HG03175 (cell line): Measurements from ENCODE around the gene PER2.
A peak's percentile ranks its signal among the peaks of the same experiment; 100 is the strongest.
"Not testable (repeated sequence)": the region's sequence is repeated elsewhere in the genome, so short reads cannot be mapped to it uniquely, and the experiment has no call there.

Experiments used
- ATAC-seq: cut with Tn5 transposase; IDR thresholded peaks from one replicate; pipeline ENCODE4 v1.9.1; 2021; ENCODE audit warnings: mild to moderate bottlenecking, moderate library complexity; ENCODE audit not compliant: unreplicated experiment

PER2 gene

DNA sequence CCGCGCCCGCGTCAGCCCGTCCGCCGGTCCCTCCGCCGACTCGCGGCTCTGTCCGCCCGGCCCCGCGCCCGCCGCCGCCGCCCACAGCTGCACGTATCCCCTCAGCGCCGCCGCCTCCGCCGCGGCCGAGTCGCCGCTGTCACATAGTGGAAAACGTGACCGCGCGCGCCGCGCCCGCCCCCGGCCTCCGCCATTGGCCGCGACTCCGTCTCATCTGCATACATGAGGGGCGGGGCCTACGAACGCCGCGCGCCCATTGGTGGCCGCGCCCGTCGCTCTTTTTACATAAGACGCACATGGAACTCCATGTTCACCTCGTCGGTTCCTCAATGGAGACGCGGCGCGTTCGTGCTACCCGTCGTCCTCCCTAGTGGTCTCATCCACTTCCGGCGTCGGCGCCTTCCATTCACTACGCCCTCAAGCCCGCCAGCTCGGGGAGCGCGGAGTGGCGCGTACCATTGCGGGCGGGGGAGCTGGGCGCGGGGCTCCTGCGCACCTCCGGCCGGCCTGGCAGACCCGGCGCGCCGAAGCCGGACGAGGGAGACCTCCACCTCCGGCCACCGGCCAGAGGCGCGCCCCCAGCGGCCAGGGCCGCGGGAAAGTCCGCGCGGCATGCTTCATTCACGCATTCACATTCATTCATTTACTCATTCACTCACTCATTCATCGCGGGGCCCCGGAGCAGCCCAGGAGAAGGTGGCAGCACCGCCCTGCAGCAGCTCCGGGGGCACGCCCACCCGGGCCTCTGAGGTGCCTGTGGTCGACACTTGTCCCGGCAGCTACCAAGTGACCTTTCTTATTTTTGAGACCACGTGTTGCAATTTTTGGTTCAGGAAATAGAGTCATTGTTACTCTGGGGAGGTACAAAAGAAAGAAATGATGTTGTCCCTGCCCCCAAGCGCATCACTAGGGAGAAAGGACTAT lies 502 bp upstream of the PER2 start:
- peak; percentile 88 for ATAC-seq

DNA sequence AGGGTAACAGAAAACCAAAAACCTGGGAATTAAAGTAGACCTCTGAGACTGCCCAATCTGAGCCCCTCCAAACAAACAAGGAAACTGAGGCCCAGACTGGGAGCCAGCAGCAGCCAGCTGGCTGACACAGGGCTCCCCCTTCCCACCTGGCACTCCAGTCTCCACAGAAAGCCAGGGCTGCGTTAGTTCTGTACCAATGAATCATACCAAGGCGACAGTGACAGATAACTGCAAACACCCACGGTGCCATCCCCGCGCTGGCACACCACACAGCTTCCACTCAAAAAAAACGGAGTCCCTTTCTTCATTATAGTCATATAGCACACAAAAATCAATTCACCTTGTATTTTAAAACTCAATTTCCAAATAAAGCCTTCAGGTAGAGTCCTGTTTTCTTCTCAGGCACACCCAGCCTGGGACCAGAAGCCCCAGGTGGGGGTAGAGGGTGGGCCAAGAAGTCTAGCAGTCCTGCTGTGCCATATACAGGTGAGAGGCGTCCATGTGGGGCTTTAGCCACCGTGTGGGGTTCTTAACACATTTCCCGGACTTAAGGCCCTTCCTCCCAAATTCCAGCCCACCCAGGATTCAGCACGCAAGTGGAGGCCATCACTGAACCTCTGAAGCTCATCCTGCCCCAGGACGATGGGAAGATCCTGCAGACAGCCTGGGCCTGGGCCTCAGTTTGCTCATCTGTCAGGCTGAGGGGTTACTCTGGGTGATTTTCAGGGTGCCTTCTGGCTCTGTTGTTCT lies 1.2 kb downstream of the PER2 start:
- no peak for ATAC-seq

GRCh38 chr2:238286551-238286950 lies 1.9 kb downstream of the PER2 start:
- no peak for ATAC-seq

DNA sequence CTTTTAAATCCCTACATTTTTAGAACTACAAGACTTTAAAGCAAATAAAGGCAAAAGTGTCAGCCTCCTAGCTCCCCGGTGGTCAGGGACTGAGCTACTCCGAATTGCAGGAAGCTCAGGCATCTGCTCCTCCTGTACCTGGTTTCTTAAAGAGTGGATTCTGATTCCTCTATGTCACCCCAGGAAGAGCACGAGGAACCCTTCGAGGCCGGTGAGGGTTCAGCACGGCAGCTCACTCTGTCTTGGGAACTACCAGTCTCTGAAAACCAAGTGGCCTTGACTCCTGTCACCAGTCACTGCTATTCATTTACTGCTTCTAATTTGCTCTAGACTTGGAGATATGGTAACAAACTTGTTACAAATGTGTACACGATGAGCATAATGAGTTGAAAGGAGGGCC lies 2.3 kb downstream of the PER2 start:
- no peak for ATAC-seq

- ATAC-seq, result no peak
Measured at GRCh38 chr2:238285653-238286082, 2.7 kb downstream of the PER2 start.

DNA sequence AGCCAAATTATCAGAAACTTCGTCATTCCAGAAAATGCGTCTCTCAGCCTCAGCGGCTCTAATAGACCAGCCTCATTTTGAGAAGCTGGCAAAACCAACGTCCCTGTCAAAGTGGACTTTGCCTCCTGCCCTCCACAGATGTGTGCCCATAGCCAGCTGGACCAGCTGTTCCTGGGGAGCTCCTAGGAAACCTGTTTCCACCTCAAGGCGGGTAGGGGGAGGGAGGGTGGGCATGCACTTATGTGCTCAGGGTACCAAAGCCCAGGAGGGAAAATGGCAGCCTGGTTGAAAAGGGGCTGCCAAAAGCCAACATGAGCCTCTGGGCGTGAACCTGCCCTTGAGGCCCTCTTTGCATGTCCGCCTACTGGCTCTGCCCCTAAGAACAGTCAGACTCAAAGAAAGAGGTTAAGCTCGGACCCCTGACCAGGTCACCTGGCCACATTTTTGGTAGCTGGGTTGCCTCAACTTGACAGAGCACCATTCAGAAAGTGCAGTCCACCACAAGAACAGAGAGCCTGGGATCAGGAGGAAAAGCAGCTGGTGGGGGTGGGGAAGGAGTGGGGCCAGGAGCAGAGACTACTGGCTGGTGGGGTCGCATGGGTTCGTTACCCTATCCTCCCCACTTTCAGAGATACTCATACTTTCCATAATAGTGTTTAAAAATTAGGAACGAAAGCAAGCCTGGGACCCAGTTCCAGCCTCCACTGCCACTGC lies 3.5 kb downstream of the PER2 start:
- no peak for ATAC-seq

DNA sequence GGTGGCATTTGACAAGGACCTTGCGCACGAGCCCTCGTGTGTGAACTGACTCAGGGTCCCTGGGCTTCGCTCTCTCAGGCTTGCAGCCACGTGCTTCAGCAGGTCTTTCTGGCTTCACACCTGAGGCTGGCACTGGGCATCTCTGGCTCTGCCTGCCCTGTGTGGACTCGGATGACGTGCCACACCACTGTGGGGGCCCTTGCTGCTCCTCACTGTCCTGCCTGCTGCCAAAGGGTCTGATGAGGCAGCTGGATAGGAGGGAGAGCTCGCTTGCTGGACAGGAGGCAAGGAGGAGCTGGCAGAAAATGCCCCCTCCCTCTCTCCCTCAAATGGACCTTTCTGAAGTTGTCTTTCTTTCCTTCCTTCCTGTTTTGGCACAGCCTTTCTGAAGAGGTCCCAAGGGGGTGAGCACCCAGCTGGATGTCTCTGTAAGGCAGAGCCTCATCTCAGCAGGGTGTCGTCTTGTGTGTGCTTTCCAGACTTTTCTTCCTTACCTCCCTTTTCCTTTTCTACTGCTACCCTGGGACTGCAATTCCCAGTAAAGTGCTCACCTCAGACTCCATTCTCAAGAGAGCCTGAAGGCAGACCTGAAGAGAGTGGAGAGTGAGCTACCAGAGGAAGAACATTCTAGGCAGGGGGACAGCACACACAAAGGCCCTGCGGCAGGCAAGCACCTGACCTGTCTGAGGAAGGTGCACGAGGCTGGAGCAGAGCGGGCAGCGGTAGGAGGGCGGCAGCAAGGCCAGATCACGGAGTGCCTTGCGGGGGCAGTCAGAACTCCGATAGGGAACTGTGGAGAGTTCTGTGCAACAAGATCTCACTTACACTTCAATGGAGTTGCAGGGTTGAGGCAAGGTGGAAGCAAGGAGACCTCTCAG lies 5.3 kb downstream of the PER2 start:
- ATAC-seq, result no peak

DNA sequence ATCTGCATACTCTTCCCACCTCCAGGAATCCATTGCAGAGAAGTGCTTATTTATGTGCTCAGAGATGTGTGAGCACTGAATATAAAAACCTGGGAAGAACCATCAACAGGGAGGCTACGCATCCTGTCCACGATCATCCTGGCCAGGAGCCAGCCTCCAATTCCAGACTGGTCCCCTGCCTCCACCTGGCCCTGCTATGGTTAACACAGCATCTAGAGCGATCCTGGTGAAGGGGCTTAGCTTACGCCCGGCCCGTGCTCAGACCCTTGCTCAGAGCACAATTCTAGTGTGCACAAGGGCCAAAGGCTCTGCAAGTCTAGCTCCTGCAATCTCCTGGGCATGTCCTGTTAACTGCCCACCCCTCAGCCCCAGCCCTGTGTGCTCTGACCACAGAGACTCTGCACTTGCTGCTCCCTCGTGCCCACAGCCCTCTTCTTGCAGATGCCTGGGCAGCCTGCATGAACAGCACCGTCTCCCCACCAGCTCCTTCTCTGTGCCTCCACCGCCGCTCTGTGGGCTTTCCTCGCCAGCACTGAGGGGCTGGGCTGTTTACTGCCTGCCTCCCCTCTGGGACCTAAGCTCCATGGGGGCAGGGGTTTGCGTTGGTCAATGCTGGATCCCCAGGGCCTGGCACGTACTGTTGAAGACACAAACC lies 6.5 kb downstream of the PER2 start:
- ATAC-seq, result no peak

- ATAC-seq, result no peak
Measured at GRCh38 chr2:238280083-238280825, 8.2 kb downstream of the PER2 start.

- ATAC-seq, result no peak
Measured at GRCh38 chr2:238279324-238279682, 9.1 kb downstream of the PER2 start.

DNA sequence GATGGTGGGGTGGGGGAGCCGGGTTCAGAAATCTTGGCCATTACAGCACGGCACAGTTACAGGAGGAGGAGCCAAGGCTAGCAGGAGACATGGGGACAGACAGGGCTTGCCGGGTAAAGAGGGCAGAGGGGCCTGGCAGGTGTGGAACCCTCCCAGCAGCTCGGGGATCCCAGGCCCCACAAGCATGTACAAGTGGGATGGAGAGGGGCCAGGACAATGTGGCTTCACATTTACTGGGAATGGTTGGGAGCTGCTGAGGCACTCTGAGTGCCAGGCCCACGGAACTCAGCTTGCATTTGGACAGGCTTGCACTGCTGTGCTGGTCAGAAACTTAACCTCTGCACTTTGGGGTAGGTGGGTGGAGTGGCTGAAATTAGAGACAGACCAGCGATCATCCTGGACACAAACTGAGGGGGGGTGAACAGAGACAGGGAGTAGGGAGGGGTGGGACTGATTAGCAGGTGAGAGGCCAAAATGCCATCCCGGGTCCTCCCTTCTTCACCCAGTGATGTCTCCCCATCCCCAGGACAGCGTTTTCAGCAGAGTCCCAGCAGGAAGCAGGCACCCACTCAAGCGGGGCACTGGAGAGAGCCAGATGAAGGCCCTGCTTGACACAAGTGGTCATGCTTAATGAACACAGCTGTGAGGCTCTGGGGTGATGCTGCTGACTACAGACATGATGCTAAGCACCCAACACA lies 9.6 kb downstream of the PER2 start:
- no peak for ATAC-seq

DNA sequence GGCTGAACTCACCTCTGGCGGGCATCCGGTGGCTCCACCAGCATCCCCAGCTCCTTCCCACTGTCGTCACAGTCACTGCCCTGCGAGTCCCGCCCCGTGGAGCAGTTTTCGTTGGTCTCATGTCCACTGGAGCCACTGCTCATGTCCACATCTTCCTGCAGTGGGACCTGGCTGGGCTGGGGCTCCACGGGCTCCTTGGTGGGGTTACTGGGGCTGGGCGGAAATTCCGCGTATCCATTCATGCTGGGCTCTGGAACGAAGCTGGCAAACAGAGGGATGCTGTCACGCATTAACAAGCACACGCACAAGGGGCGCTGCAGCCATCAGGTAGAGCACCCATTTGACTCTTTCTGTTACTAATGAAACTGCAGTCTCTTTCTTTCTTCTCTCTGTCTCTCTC lies 10.7 kb downstream of the PER2 start:
- ATAC-seq, result no peak

DNA sequence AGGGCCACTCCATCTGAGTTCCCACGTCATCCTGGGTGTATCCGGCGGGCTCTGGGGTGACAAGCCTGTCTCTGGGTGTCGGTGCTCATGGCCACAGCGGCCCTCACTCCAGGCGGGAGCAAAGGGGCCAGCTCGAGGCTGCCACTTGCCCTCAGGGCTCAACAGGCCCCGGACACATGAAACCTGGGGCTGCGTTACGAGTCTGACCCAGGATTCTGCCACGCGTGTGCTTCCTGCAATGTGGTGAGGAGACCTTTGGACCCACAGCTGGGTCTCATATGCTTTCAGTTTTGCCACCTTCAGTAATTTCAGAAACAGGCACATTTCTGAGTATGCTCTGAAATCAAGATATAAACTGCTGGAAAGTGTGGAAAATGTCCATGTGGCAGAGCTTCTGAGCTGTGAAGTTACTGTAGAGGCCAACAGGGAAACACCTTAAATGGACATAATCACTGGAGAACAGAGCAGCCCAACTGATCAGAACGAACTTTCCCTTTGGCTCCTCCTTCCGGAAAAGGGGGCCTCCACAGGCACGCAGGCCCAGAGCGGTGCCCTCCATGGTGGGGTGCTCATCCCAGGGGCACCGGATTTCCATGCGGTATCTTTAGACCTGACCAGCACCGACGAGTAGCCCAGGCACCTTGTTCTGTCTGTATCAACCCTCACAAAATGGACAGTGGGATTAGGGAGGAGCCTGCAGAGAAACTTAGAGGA lies 14.1 kb downstream of the PER2 start:
- ATAC-seq, result no peak

GRCh38 chr2:238273433-238273832 lies 15.0 kb downstream of the PER2 start:
- ATAC-seq, result not testable (repeated sequence)

- ATAC-seq, result no peak
Measured at GRCh38 chr2:238272156-238272555, 16.3 kb downstream of the PER2 start.

- ATAC-seq, result not testable (repeated sequence)
Measured at GRCh38 chr2:238271686-238272085, 16.7 kb downstream of the PER2 start.

DNA sequence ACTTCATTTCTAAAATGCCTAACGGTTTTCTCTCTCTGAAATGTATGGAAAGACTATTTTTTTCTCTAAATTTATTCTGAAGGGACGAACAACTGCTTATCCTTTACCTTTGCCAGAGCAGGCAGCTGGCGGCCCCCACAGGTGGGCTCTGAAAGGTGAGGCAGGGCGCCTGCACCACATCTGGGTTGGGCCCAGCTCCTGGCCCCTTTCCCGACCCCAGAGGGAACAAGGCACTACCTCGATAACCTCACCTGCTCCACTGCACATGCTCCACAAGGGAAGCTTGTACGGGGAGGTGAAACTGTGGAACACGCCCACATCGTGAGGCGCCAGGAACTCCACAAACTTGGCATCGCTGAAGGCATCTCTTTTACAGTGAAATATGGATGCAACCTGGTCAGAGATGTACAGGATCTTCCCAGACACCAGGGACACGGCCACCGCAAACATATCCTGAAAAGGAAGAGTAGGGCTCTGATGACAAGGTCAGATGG lies 17.3 kb downstream of the PER2 start:
- no peak for ATAC-seq

DNA sequence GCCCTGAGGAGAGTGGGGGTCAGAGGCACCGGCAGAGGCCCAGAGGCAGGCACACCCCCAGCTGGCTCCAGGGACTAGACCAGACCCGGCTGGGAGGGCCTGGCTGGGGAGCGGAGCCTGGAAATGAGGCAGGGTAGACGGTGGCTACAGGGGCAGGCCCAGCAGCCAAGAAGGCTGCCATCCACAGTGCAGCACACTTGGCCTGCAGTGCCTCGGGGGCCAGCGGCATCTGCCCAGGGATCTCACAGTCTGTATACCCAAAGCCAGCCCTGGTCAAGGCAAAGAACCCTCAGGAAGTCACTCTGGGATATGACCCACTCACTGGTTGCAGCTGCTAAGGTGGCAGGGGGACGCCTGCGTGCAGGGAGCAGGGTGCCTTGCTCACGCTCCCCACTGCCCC lies 17.8 kb downstream of the PER2 start:
- no peak for ATAC-seq
